AG09309 (cell line): ENCODE measurements around the gene CUEDC2.

Source experiments
- DNase-seq: peaks from one replicate; pipeline ENCODE4 v3.0.0-alpha.2; 2010; ENCODE audit warnings: low read depth
- H3K4me3 ChIP-seq: 2 replicates; pipeline ENCODE4 v1.5.1; 2011; ENCODE audit warnings: mild to moderate bottlenecking, low read depth, low read length, moderate library complexity; ENCODE audit not compliant: control insufficient read depth
- TF ChIP-seq, protein P1 (sequence below): IDR thresholded peaks from 2 replicates; pipeline ENCODE4 v1.5.1; 2011; ENCODE audit warnings: mild to moderate bottlenecking, low read depth, low read length, inconsistent platforms; ENCODE audit not compliant: insufficient read depth, control insufficient read depth; ENCODE audit errors: missing control alignments

CUEDC2 gene

DNA sequence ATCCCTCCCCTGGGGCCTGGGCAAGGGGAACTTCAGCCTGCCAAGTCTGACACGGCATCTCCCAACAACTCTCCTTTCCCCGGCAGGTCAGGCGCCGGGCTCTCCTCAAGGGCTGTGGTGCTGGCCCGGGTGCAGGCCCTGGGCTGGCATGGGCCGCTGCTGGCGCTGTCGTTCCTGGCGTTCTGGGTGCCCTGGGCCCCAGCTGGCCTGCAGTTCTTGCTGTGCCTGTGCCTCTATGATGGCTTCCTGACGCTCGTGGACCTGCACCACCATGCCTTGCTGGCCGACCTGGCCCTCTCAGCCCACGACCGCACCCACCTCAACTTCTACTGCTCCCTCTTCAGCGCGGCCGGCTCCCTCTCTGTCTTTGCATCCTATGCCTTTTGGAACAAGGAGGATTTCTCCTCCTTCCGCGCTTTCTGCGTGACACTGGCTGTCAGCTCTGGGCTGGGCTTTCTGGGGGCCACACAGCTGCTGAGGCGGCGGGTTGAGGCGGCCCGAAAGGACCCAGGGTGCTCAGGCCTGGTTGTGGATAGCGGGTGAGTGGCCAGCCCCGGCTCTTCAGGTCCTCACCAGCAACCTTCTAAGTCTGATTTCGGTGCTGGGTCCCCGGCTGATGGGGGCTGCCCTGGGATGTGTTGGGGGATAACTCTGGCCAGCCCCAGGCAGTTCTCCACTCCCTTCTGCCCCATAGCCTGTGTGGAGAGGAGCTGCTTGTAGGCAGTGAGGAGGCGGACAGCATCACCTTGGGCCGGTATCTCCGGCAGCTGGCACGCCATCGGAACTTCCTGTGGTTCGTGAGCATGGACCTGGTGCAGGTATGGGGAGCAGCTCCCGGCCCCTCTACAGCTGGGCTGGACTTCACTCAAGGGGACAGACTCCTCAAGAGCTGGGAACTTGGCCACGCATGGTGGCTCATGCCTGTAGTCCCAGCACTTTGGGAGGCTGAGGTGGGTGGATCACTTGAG, 38.5 kb upstream of the CUEDC2 start:
- TF ChIP-seq, protein P1, sequence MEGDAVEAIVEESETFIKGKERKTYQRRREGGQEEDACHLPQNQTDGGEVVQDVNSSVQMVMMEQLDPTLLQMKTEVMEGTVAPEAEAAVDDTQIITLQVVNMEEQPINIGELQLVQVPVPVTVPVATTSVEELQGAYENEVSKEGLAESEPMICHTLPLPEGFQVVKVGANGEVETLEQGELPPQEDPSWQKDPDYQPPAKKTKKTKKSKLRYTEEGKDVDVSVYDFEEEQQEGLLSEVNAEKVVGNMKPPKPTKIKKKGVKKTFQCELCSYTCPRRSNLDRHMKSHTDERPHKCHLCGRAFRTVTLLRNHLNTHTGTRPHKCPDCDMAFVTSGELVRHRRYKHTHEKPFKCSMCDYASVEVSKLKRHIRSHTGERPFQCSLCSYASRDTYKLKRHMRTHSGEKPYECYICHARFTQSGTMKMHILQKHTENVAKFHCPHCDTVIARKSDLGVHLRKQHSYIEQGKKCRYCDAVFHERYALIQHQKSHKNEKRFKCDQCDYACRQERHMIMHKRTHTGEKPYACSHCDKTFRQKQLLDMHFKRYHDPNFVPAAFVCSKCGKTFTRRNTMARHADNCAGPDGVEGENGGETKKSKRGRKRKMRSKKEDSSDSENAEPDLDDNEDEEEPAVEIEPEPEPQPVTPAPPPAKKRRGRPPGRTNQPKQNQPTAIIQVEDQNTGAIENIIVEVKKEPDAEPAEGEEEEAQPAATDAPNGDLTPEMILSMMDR: no peak
- H3K4me3 ChIP-seq: no peak overlapping the region
- no peak for DNase-seq

DNA sequence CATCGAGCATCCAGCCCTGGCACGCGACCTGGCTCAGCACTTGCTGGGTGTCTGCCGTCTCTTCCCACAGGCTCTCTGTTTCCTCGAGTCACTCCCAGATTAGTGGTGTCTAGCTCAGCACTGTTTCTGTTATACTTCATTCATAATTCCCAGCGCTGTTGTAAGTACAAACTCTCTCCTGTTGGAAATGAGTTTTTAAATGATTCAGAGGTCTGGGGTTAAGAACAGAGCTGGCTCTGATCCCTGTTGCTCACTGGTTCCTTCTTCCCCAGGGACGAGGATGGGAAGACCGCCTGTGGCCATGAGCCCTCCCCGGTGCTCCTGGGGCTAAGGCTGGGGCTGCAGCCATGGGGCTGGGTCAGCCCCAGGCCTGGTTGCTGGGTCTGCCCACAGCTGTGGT, 36.3 kb upstream of the CUEDC2 start:
- TF ChIP-seq, protein P1: no peak
- peak; percentile 23 for DNase-seq
- H3K4me3 ChIP-seq: no peak overlapping the region

DNA sequence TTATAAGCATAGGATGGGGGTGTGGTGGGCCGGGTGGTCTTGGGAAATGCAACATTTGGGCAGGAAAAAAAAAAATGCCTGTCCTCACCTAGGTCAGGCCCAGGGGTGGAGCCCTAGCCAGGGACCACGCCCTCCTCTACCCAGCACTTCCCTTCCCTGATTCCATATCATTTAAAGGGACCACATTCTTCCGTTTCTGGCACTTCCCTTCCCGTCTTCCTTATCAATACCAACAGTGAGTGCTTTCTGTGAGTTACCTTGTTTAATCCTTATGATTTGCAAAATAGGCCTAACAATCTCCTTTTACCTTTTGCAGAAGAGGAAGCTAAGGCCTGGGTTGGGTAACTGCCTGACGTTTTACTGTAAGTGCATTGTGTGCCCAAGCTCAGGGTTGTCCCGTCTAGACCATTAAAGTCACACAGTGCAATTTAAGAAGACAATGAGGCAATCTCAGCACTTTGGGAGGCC, 35.6 kb upstream of the CUEDC2 start:
- DNase-seq: no peak
- H3K4me3 ChIP-seq: no peak overlapping the region
- TF ChIP-seq, protein P1: no peak

DNA sequence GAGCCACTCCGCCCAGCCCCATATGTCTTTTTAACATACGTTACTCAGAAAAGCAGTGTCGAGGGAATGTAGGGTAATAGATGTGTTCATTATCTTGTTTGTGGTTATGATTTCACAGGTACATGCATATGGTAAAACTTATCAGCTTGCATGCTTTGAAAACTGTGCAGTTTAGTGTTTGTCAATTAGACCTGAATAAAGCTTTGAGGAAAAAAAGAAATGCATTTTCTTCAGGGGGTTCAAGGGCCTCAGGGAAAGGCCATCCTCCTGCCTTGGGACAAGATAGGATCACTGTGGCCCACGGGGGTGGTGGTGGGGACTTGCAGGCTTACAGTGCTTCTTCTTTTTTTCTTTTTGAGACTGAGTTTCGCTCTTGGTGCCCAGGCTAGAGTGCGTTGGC, 34.9 kb upstream of the CUEDC2 start:
- TF ChIP-seq, protein P1: no peak
- DNase-seq: no peak
- H3K4me3 ChIP-seq: no peak overlapping the region

DNA sequence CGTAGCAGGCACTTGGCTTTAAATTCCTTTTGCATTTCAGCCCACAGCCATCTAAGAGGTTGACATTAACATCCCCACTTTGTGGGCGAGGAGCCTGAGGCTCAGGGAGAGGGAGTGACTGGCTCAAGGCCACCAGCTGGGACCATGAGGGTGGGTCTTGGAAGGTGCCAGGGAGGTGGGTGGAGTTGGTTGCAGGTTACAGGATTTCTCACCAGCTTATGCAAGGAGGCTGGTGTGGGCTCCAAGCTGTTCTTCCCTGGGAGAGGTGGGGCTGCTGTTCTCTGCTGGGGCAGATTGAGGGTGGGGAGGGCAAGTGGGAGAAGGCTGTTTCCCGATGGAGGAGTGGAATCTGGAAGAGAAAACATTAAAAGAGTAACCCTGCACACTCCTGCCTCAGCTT, 33.1 kb upstream of the CUEDC2 start:
- DNase-seq: no peak
- H3K4me3 ChIP-seq: no peak overlapping the region
- TF ChIP-seq, protein P1: no peak

DNA sequence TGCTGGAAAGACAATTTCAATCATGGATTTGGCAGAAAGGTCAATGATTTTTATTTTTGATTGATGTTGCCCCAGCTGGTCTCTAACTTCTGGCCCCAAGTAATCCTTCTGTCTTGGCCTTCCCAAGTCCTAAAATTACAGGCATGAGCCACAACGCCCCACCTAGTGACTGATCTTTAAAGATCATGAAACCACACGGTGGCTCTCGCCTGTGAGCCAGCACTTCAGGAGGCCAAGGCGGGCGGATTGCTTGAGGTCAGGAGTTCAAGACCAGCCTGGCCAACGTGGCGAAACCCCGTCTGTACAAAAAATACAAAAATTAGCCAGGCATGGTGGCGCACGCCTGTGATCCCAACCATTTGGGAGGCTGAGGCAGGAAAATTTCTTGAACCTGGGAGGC, 31.6 kb upstream of the CUEDC2 start:
- H3K4me3 ChIP-seq: no peak overlapping the region
- TF ChIP-seq, protein P1: no peak
- DNase-seq: no peak
